H1 (cell line): ENCODE data around the gene PEX13. TPM values are rescaled to one million over a fixed set of nuclear protein-coding genes. Genes with fewer than 3 reads are reported as not detected.

ENCODE experiments used
- CTCF ChIA-PET: fragments of 300-600 bp; sonication (Branson Sonifier 250); formaldehyde crosslinking; loops from one replicate; lab custom pipeline; 2021; ENCODE audit not compliant: partially characterized antibody; lab: Charles Lee
- POLR2A ChIA-PET: fragments of 300-600 bp; sonication (Branson Sonifier 250); formaldehyde crosslinking; loops from one replicate; lab custom pipeline; 2021; ENCODE audit warnings: inconsistent platforms; ENCODE audit not compliant: partially characterized antibody; lab: Charles Lee
- DNase-seq, 2 experiments: peaks; one replicate each; pipeline versions ENCODE4 v3.0.0 to v3.0.0-alpha.2; 2010 to 2022; ENCODE audit warnings: low spot score in 2 of 2, low read depth in 1 of 2, mixed read lengths in 1 of 2
- FAIRE-seq: peaks from 2 replicates; lab custom pipeline; 2011; peaks lifted over from hg19 to GRCh38; lab: Jason Lieb, UNC
- H2AFZ ChIP-seq: 2 replicates; pipeline ENCODE4 v1.8.1; 2012; ENCODE audit warnings: low read length, inconsistent platforms
- H2AK5ac ChIP-seq: 2 replicates; pipeline ENCODE4 v1.6.1; 2013; ENCODE audit warnings: low read depth, low read length
- H2BK120ac ChIP-seq: replicated peaks from 2 replicates; pipeline ENCODE3; 2013; ENCODE audit warnings: low read depth, low read length, inconsistent platforms
- H2BK12ac ChIP-seq: 2 replicates; pipeline ENCODE4 v1.6.1; 2013; ENCODE audit warnings: low read depth, low read length
- H2BK15ac ChIP-seq: 2 replicates; pipeline ENCODE4 v1.6.1; 2013; ENCODE audit warnings: low read length
- H2BK20ac ChIP-seq: 2 replicates; pipeline ENCODE4 v1.6.1; 2013; ENCODE audit warnings: low read length
- H2BK5ac ChIP-seq: 2 replicates; pipeline ENCODE4 v1.6.1; 2013; ENCODE audit warnings: low read depth, low read length
- H3K14ac ChIP-seq: 2 replicates; pipeline ENCODE4 v1.6.1; 2013; ENCODE audit warnings: inconsistent platforms; ENCODE audit not compliant: insufficient read length
- H3K18ac ChIP-seq: 2 replicates; pipeline ENCODE4 v1.6.1; 2013; ENCODE audit warnings: low read length; ENCODE audit errors: extremely low read depth
- H3K23ac ChIP-seq: 2 replicates; pipeline ENCODE4 v1.6.1; 2013; ENCODE audit warnings: inconsistent platforms; ENCODE audit not compliant: insufficient read length
- H3K23me2 ChIP-seq: 2 replicates; pipeline ENCODE4 v1.6.1; 2013; ENCODE audit warnings: low read depth, low read length
- H3K27ac ChIP-seq: 2 replicates; pipeline ENCODE4 v1.6.1; 2011; ENCODE audit warnings: low read depth, low read length, inconsistent platforms
- H3K27me3 ChIP-seq, 4 experiments: replicated peaks in 1 of 4; 1 replicate in 1 of 4; 2 replicates in 3 of 4; pipeline versions ENCODE4 v1.6.1 to v1.8.1; 2011 to 2013; ENCODE audit warnings: low read length in 3 of 4, mild to moderate bottlenecking in 3 of 4, inconsistent platforms in 2 of 4, mixed read lengths in 2 of 4, moderate library complexity in 1 of 4; ENCODE audit not compliant: control insufficient read depth in 3 of 4, insufficient read depth in 3 of 4; ENCODE audit errors: extremely low read depth in 1 of 4
- H3K36me3 ChIP-seq, 4 experiments: 2 replicates each; pipeline versions ENCODE4 v1.6.1 to v1.8.1; 2011 to 2013; ENCODE audit warnings: mild to moderate bottlenecking in 4 of 4, low read length in 3 of 4, moderate library complexity in 2 of 4, control low read depth in 1 of 4, inconsistent platforms in 1 of 4; ENCODE audit not compliant: insufficient read depth in 4 of 4, control insufficient read depth in 2 of 4
- H3K4ac ChIP-seq: replicated peaks from 2 replicates; pipeline ENCODE3; 2013; ENCODE audit warnings: low read length, low read depth, mixed read lengths, inconsistent platforms; ENCODE audit not compliant: insufficient read length
- H3K4me1 ChIP-seq, 4 experiments: replicated peaks in 1 of 4; 1 replicate in 1 of 4; 2 replicates in 3 of 4; pipeline versions ENCODE4 v1.6.1 to v1.8.1; 2011 to 2013; ENCODE audit warnings: low read length in 3 of 4, inconsistent platforms in 2 of 4, mixed read lengths in 1 of 4; ENCODE audit not compliant: insufficient read depth in 4 of 4, control insufficient read depth in 3 of 4
- H3K4me2 ChIP-seq, 2 experiments: 2 replicates each; pipeline versions ENCODE4 v1.6.1 to v1.8.1; 2011 to 2013; ENCODE audit warnings: low read depth in 2 of 2, low read length in 2 of 2, control low read depth in 1 of 2, inconsistent platforms in 1 of 2, mild to moderate bottlenecking in 1 of 2; ENCODE audit not compliant: insufficient read depth in 1 of 2
- H3K4me3 ChIP-seq, 4 experiments: fragments of 200-600, 300-600 bp in 1 of 4; sonication (generic), shearing (Covaris generic), sonication (Bioruptor Twin) in 1 of 4; 2 replicates each; pipeline versions ENCODE4 v1.5.1 to v1.8.1; 2011 to 2016; ENCODE audit warnings: low read length in 4 of 4, low read depth in 3 of 4, control low read depth in 2 of 4, inconsistent platforms in 2 of 4, mild to moderate bottlenecking in 2 of 4, mixed read lengths in 1 of 4, moderate library complexity in 1 of 4; ENCODE audit not compliant: insufficient read depth in 2 of 4; ENCODE audit errors: extremely low read depth in 1 of 4
- H3K56ac ChIP-seq: replicated peaks from 2 replicates; pipeline ENCODE3; 2013; ENCODE audit warnings: low read depth, mild to moderate bottlenecking, mixed read lengths, low read length, inconsistent platforms; ENCODE audit not compliant: insufficient read length
- H3K79me1 ChIP-seq: 2 replicates; pipeline ENCODE4 v1.6.1; 2013; ENCODE audit warnings: low read depth, low read length, control low read depth
- H3K79me2 ChIP-seq, 2 experiments: 2 replicates each; pipeline versions ENCODE4 v1.6.1 to v1.8.1; 2012 to 2013; ENCODE audit warnings: low read length in 2 of 2, mild to moderate bottlenecking in 2 of 2, inconsistent platforms in 1 of 2; ENCODE audit not compliant: insufficient read depth in 2 of 2, control insufficient read depth in 1 of 2
- H3K9ac ChIP-seq, 4 experiments: replicated peaks in 1 of 4; 1 replicate in 1 of 4; 2 replicates in 3 of 4; pipeline versions ENCODE4 v1.6.1 to v1.8.1; 2011 to 2013; ENCODE audit warnings: low read depth in 3 of 4, low read length in 3 of 4, control low read depth in 2 of 4, mild to moderate bottlenecking in 2 of 4, moderate library complexity in 2 of 4, inconsistent platforms in 1 of 4; ENCODE audit errors: extremely low read depth in 1 of 4
- H3K9me3 ChIP-seq, 2 experiments: 2 replicates each; pipeline versions ENCODE4 v1.6.1 to v1.8.1; 2012 to 2013; ENCODE audit warnings: mild to moderate bottlenecking in 2 of 2, moderate library complexity in 2 of 2, control low read depth in 1 of 2, inconsistent platforms in 1 of 2, low read depth in 1 of 2, low read length in 1 of 2, mixed read lengths in 1 of 2; ENCODE audit not compliant: insufficient read depth in 2 of 2
- H4K20me1 ChIP-seq, 2 experiments: replicated peaks in 1 of 2; 2 replicates each; pipeline versions ENCODE3 to v1.8.1; 2011 to 2013; ENCODE audit warnings: inconsistent platforms in 2 of 2, low read length in 2 of 2, mild to moderate bottlenecking in 1 of 2; ENCODE audit not compliant: insufficient read depth in 2 of 2, control insufficient read depth in 1 of 2
- H4K5ac ChIP-seq: 2 replicates; pipeline ENCODE4 v1.6.1; 2013; ENCODE audit warnings: low read length, low read depth, mixed read lengths, inconsistent platforms; ENCODE audit not compliant: insufficient read length
- H4K8ac ChIP-seq: 2 replicates; pipeline ENCODE4 v1.8.0; 2013; ENCODE audit warnings: mild to moderate bottlenecking, moderate library complexity, low read length, inconsistent platforms; ENCODE audit not compliant: insufficient read depth; ENCODE audit errors: extremely low read depth
- H4K91ac ChIP-seq: replicated peaks from 2 replicates; pipeline ENCODE3; 2013; ENCODE audit warnings: low read length, mixed read lengths, inconsistent platforms; ENCODE audit not compliant: insufficient read length
- BACH1 ChIP-seq: IDR thresholded peaks from 2 replicates; pipeline ENCODE4 v1.6.1; 2012; ENCODE audit warnings: low read length, improper control_type of control experiment
- CBX5 ChIP-seq: fragments of 300-800, 300-1000 bp; sonication (generic); IDR thresholded peaks from 2 replicates; pipeline ENCODE4 v1.7.1; 2016; ENCODE audit warnings: antibody characterized with exemption, low read length, low read depth
- CHD1 ChIP-seq: IDR thresholded peaks from 2 replicates; pipeline ENCODE4 v1.6.1; 2012; ENCODE audit warnings: low read depth, low read length, improper control_type of control experiment
- HDAC6 ChIP-seq: IDR thresholded peaks from one replicate; pipeline ENCODE4 v1.7.1; 2012; ENCODE audit warnings: low read depth, mild to moderate bottlenecking, inconsistent platforms, low read length, moderate library complexity
- KDM4A ChIP-seq: IDR thresholded peaks from one replicate; pipeline ENCODE4 v1.7.1; 2012; ENCODE audit warnings: low read depth, mild to moderate bottlenecking, moderate library complexity, low read length, inconsistent platforms; ENCODE audit not compliant: severe bottlenecking
- MAFK ChIP-seq: IDR thresholded peaks from 2 replicates; pipeline ENCODE4 v1.6.1; 2012; ENCODE audit warnings: low read depth, mild to moderate bottlenecking, improper control_type of control experiment, low read length
- RAD21 ChIP-seq, 2 experiments: IDR thresholded peaks in 1 of 2; conservative IDR thresholded peaks in 1 of 2; 2 replicates each; pipeline ENCODE4 v1.6.1; 2011; ENCODE audit warnings: low read depth in 2 of 2, low read length in 2 of 2, improper control_type of control experiment in 1 of 2, inconsistent platforms in 1 of 2, mild to moderate bottlenecking in 1 of 2, moderate library complexity in 1 of 2
- RBBP5 ChIP-seq: IDR thresholded peaks from 2 replicates; pipeline ENCODE4 v1.7.1; 2012; ENCODE audit warnings: low read depth, mild to moderate bottlenecking, inconsistent platforms, low read length, moderate library complexity, borderline replicate concordance
- RFX5 ChIP-seq: IDR thresholded peaks from 2 replicates; pipeline ENCODE4 v1.6.1; 2011; ENCODE audit warnings: low read depth, low read length, improper control_type of control experiment, borderline replicate concordance
- RXRA ChIP-seq: IDR thresholded peaks from 2 replicates; pipeline ENCODE4 v1.6.1; 2011; ENCODE audit warnings: low read depth, mild to moderate bottlenecking, low read length, moderate library complexity; ENCODE audit not compliant: insufficient read depth
- SUZ12 ChIP-seq: fragments of 200-600 bp; sonication (generic); IDR thresholded peaks from 2 replicates; pipeline ENCODE4 v1.6.1; 2012; ENCODE audit warnings: mild to moderate bottlenecking, inconsistent platforms, low read length, moderate library complexity, mixed read lengths
- TCF12 ChIP-seq: IDR thresholded peaks from 2 replicates; pipeline ENCODE4 v1.6.1; 2011; ENCODE audit warnings: low read depth, mild to moderate bottlenecking, low read length
- WGBS, 2 experiments: shearing (Covaris generic) in 1 of 2; methylation state at CpG; one replicate each; pipeline versions ENCODE4 v1.1.6 to v1.1.7; 2013 to 2015; ENCODE audit warnings: low lambda C conversion rate in 2 of 2, mixed read lengths in 2 of 2, inconsistent platforms in 1 of 2, low coverage in 1 of 2, missing lambda C conversion rate in 1 of 2; ENCODE audit not compliant: insufficient replicate concordance in 2 of 2, insufficient coverage in 1 of 2, insufficient read length in 1 of 2; ENCODE audit errors: extremely low coverage in 1 of 2, missing lambda C conversion rate in 1 of 2; 5-methylcytosine and 5-hydroxymethylcytosine counted together
- polyA plus RNA-seq, 7 experiments: library from polyadenylated mRNA; depleted of rRNA in 3 of 7; stranded (reverse) in 5 of 7; unstranded in 2 of 7; fragments of >200 nt in 5 of 7; fragments of 200-250 nt in 2 of 7; gene quantifications; 1 replicate in 5 of 7; 2 replicates in 1 of 7; 4 replicates in 1 of 7; pipeline versions ENCODE4 v1.2.1 to v1.2.3, GENCODE V29; 2011 to 2013; ENCODE audit warnings: missing spikeins in 2 of 7, mixed read lengths in 2 of 7
- total RNA-seq: library from RNA; stranded (reverse); fragmentation: NEBNext Ultra II Directional; extraction: Animal tissue kit (Norgen Biotek cat#: 25700); gene quantifications from 2 replicates; pipeline ENCODE4 v1.2.1, GENCODE V29; 2021
- TF ChIP-seq, protein P1 (sequence below): IDR thresholded peaks from 2 replicates; pipeline ENCODE4 v1.6.1; 2011; ENCODE audit warnings: low read length, improper control_type of control experiment

The PEX13 gene
- total and polyA plus RNA-seq, 2 of the 8 experiments (the other 6 are each of a cell fraction or from before 2014, with no cell fraction given): 16.8 to 22.3 TPM

DNA sequence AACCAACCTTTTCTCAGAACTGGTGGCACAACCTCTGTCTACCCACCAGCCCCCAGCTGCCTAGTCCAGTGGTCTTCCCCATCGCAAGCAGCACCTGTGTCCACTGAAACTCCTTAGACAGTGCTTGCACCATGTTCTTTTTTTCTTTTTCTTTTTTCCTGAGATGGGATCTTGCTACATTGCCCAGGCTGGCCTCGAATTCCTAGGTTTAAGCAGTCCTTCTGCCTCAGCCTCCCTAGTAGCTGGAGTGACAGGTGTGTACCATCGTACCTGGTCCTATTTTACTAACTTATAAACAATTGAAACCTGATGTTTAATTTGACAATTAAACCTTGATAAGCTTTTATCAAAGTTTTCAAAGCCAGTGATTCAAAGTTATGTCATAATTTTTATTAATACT lies 78.9 kb downstream of the PEX13 start:
- H2AK5ac ChIP-seq: no peak overlapping the region
- H4K8ac ChIP-seq: peak overlapping the region; percentile 51; the same call in 1 of the 2 replicates
- H3K4ac ChIP-seq: no peak overlapping the region
- no peak overlapping the region for H3K9ac ChIP-seq
- H3K4me1 ChIP-seq: no peaks in the 10 kb centered on the region
- no peak overlapping the region for H3K23ac ChIP-seq
- no peak overlapping the region for H2BK12ac ChIP-seq
- no peak overlapping the region for H3K56ac ChIP-seq
- H3K23me2 ChIP-seq: no peaks in the 10 kb centered on the region
- H3K36me3 ChIP-seq: peaks cover 0 to 3% (median under 1%) of the 10 kb centered on the region in 4 experiments; a peak in 2 of 8 replicates
- no peak overlapping the region for H3K18ac ChIP-seq
- H3K27me3 ChIP-seq: no peaks in the 10 kb centered on the region
- ChIA-PET CTCF (interaction anchor here (0.6 kb wide), 1 partner anchor 67 kb away, joined by 3 read pairs; no protein-coding TSS in a partner anchor), POLR2A (no interaction called here)
- WGBS, 2 experiments: 90% methylated on average over 3 of the region's 3 CpGs; no CpG with 5 or more reads in 1 of the 2 experiments
- H2BK15ac ChIP-seq: no peak overlapping the region
- H3K14ac ChIP-seq: no peak overlapping the region
- H4K91ac ChIP-seq: no peak overlapping the region
- no peaks in the 10 kb centered on the region for H3K79me2 ChIP-seq
- H2AFZ ChIP-seq: no peak overlapping the region
- DNase-seq: no peak
- no peaks in the 10 kb centered on the region for H3K79me1 ChIP-seq
- H3K4me3 ChIP-seq: no peak overlapping the region
- no peak overlapping the region for H2BK5ac ChIP-seq
- no peak overlapping the region for H3K4me2 ChIP-seq
- no peak for FAIRE-seq
- no peak overlapping the region for H4K5ac ChIP-seq
- H4K20me1 ChIP-seq: peaks cover 0 to 1% of the 10 kb centered on the region in 2 experiments
- no peaks in the 10 kb centered on the region for H3K9me3 ChIP-seq
- no peak overlapping the region for H2BK20ac ChIP-seq
- no peak overlapping the region for H2BK120ac ChIP-seq
- H3K27ac ChIP-seq: no peak overlapping the region
- TF ChIP-seq RXRA (no peak), MAFK (no peak), SUZ12 (no peak), HDAC6 (no peak), RFX5 (no peak), TCF12 (no peak), KDM4A (no peak), CHD1 (no peak), RAD21 (IDR thresholded peaks at IDR 0.05 in 1 of 2, conservative IDR thresholded peaks at IDR 0.05 in 1 of 2; ENCODE audit: low read depth in 2 of 2, low read length in 2 of 2) (no peak), RBBP5 (no peak), CBX5 (no peak), BACH1 (no peak)
- TF ChIP-seq, protein P1, sequence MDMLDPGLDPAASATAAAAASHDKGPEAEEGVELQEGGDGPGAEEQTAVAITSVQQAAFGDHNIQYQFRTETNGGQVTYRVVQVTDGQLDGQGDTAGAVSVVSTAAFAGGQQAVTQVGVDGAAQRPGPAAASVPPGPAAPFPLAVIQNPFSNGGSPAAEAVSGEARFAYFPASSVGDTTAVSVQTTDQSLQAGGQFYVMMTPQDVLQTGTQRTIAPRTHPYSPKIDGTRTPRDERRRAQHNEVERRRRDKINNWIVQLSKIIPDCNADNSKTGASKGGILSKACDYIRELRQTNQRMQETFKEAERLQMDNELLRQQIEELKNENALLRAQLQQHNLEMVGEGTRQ: no peak
